Stimulated activated CD8-positive, alpha-beta memory T cell treated with anti-CD3 and anti-CD28 coated beads, Interleukin-15, amount 100 ng/mL, for 48 hours (primary cell): ENCODE data around the gene GJB3.
"Not testable (repeated sequence)": the region's sequence is repeated elsewhere in the genome, so short reads cannot be mapped to it uniquely, and the experiment has no call there.

Experiments used
- DNase-seq, 2 donors: peaks; one replicate each; pipeline ENCODE4 v3.0.0-alpha.2; 2020; ENCODE audit warnings: low read depth in 2 of 2

GJB3 gene

DNA sequence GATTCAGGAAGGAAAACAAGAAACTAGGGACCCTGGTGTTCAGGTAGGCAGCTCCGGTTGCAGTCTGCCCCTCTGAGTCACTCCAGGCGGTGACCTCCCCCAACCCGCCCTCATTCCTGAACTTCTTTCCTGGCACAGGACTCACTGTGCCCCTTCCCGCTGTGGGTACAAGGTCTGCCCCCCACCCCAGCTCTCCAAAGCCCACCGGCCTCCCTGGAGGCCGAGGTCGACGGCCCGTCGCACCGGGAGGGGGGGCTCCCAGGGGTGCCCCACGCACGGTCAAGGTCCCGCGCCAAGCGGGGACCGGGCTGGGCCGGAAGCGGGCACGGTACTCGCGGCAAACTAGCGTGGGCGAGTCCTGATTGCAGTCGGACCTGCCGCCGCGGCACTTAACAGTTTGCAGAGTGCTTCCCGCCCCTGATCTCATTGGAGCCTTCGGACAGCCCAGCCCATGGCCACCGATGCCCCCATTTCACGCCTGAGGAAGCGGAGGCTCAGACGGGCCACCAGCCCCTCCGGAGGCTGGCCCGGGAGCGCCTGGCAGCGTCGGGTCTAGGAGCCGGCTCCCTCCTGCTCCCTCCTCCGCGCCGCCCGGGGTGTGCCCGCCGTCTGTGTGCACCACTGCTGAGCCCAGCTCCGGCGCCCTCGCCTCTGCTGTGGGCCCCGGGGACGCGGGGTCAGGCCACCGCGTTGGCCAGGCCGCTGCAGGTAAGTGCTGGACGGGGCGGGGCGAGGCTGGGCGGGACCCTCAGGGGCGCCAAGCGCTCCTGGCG, at the start of gene GJB3:
GJB3 (plus strand) TSS at position 144 of the 773 bp plus-strand sequence. CDS start 3,549 bp downstream, outside the sequence.
- no peak for DNase-seq

GRCh38 chr1:34732831-34733230, 48.2 kb upstream of the GJB3 start:
- DNase-seq: not testable (repeated sequence)

- no peak for DNase-seq
Observed at GRCh38 chr1:34736692-34737091, 44.3 kb upstream of the GJB3 start.

DNA sequence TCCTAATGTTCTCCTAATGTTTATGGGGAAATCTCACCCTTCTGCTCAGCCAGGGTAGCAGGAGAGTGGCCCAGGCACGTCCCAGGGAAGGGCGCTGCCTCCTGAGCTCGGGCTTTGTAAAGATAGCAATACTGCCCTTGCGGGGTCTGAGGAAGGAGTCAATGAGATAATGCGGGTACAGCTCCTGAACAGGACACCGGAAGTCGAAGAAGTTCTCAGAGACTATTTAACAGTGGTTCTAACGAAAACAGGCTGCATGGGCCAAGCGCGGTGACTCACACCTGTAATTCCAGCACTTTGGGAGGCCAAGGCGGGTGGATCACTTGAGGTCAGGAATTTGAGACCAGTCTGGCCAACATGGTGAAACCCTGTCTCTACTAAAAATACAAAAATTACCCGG, 43.8 kb upstream of the GJB3 start:
- not testable (repeated sequence) for DNase-seq

GRCh38 chr1:34739613-34740012, 41.4 kb upstream of the GJB3 start:
- DNase-seq: no peak

DNA sequence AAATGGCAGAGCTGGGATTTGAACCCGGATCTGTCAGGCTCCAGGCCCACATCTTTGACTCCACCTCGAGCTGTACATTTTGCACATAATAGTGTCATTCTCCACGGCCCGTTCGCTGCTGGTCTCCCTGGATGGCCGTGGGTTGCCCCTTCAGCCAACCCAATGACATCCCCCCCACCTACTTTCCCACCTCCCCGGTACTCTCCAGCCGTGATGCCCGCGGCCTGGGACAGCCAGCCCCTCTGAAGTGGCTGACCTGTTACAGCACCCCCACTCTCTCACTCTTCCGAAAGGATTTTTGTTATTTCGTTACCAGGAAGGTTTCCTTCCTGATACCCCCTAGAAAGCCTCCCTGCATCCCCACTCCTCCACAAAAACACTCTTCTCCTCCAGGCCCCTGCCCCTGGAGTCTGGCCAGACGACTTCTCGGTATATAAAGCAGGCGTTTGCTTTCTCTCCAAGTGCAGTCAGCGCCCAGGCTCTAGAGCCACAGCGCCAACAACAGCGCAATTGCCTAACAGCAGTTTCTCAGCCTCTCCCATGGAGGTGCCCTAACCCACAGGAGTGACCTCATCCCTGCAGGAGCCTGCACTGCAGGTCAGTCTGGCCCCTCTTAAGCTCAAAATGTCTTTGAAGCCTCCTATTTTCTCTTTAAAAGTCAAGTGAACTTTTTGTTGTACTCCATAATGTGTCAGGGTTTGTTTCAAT, 40.7 kb upstream of the GJB3 start:
- no peak for DNase-seq

GRCh38 chr1:34742667-34743270, 38.2 kb upstream of the GJB3 start:
- DNase-seq: peak; percentile 60 to 73

DNA sequence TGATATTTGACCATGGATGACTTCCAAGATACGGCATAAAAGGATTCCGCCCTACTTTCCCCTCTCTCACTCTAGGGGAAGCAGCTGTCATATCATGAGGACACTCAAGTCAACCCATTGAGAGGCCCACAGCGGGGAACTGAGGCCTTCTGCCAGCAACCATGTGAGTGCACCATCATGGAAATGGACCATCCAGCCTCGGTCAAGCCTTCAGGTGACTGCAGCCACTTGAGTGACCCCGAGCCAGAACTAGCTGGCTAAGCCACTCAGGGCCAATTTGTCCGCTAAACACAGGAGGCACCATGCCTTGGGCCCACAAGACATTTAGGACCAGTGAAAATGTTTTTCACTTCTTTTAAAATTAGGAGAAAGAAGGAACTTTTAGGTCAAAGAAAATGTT, 37.2 kb upstream of the GJB3 start:
- no peak for DNase-seq

DNA sequence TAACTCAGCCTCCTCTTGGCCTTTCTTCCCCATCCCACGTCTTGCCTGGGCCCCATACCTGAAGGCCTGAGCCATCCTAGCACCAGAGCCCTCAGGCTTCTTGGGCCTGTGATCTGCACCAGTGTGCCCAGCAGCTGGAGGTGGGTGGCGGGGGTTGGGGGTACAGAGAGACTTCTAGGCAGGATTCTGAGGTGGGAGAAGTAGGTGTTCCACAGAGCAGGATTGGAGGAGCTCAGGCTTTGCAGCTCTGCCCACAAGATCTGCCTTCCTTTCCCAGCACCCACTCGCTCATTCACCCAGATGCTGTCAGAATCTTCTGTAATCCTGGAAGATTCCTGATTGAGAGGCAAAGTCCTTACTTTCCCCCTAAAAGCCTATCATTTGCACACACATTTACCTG, 36.2 kb upstream of the GJB3 start:
- no peak for DNase-seq

DNA sequence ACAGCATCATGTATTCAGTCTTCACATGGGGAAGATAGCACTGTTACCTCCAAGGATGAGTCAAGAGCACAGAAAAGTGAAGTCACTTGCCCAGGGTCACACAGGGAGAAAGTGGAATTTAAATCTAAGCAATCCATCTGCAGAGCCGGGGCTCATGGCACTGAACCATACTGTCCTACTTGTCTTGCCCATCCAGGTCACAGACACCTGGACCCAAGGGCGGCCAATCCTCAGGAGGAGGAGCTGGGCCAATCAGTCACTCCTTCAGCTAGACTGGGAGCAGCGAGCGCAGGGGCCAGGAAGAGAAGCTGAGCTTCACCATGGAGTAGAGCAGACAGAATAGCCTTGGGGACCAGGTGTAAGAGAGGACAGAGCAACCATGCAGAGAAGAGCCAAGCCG, 35.3 kb upstream of the GJB3 start:
- no peak for DNase-seq

GRCh38 chr1:34746101-34746500, 34.9 kb upstream of the GJB3 start:
- no peak for DNase-seq

- DNase-seq: no peak
Observed at GRCh38 chr1:34746785-34747637, 34.0 kb upstream of the GJB3 start.

DNA sequence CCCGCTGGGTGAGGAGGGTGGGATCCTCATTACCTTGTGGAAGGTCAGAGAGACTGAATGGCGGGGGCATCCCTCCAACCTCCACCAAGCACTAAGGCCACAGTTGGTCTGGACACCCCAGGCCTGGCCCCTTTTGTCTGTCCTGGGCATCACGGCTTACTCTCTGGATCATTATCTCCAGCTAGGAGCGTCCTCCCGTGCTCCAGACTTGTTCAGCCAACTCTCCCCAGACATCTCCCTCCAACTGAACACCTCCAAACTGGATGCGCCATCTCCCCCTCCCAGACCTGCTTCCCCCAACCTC, 33.4 kb upstream of the GJB3 start:
- DNase-seq: no peak

GRCh38 chr1:34749992-34750391, 31.0 kb upstream of the GJB3 start:
- DNase-seq: no peak

GRCh38 chr1:34750610-34751009, 30.4 kb upstream of the GJB3 start:
- DNase-seq: no peak

GRCh38 chr1:34753163-34753562, 27.9 kb upstream of the GJB3 start:
- DNase-seq: no peak

GRCh38 chr1:34754964-34755637, 25.9 kb upstream of the GJB3 start, which contains the start of gene GJB5:
GJB5 (plus strand) TSS chr1:34755047; CDS start chr1:34757331, 2,284 bp downstream.
- no peak for DNase-seq

- DNase-seq: no peak
Observed at GRCh38 chr1:34755961-34756360, 25.1 kb upstream of the GJB3 start.

GRCh38 chr1:34757386-34757785, 23.6 kb upstream of the GJB3 start:
- no peak for DNase-seq

GRCh38 chr1:34758751-34759150, 22.3 kb upstream of the GJB3 start:
- no peak for DNase-seq
